ENCODE measurements around the gene METTL26. TPM values are rescaled to one million over a fixed set of nuclear protein-coding genes. Genes with fewer than 3 reads are reported as not detected.

METTL26 gene
- total and polyA plus RNA-seq, 8 donors: 17.3 to 271 (median 197) TPM

GRCh38 chr16:680967-681745 is 45.1 kb upstream of the METTL26 start:
- Histone ChIP-seq H3K9me3 (no peaks in the 10 kb centered on the region), H3K4me1 (peaks cover 49 to 82% (median 80%) of the 10 kb centered on the region in 4 donors), H3K4me3 (peak overlapping the region; percentile 88 to 93 (median 88)), H3K36me3 (peaks cover 20 to 33% (median 24%) of the 10 kb centered on the region in 4 donors), H3K27ac (peak overlapping the region; percentile 93 to 97 (median 95)), H3K27me3 (peaks cover 0 to 5% (median 0%) of the 10 kb centered on the region in 3 donors)
- peak; percentile 51 to 58 for DNase-seq
- 31 to 59% (median 41%) methylated on average over 25 to 44 of the region's 44 CpGs for WGBS, 5 donors
- intact Hi-C loops (cut with DNase I; ENCODE audit: low total_unique reads): no loop called here
- TF ChIP-seq EP300 (IDR thresholded peaks at IDR 0.05) (no peak), POLR2A (IDR thresholded peaks at IDR 0.05) (no peak), CTCF (IDR thresholded peaks at IDR 0.05) (no peak), POLR2AphosphoS5 (IDR thresholded peaks at IDR 0.05) (peak in 1 of 3 donors; percentile 50)

GRCh38 chr16:680625-680945 is 44.5 kb upstream of the METTL26 start:
- H3K27me3 ChIP-seq: peaks cover 0 to 10% (median 0%) of the 10 kb centered on the region in 3 donors
- H3K27ac ChIP-seq: peak overlapping the region; percentile 93 to 97 (median 95)
- H3K9me3 ChIP-seq: no peaks in the 10 kb centered on the region
- intact Hi-C loops (cut with DNase I; ENCODE audit: low total_unique reads): no loop called here
- TF ChIP-seq POLR2AphosphoS5 (IDR thresholded peaks at IDR 0.05) (no peak), POLR2A (IDR thresholded peaks at IDR 0.05) (no peak), EP300 (IDR thresholded peaks at IDR 0.05) (no peak), CTCF (IDR thresholded peaks at IDR 0.05) (no peak)
- no peak for DNase-seq
- H3K4me3 ChIP-seq: peak overlapping the region; percentile 88 to 93 (median 88)
- 0 to 1% (median 1%) methylated on average over 12 to 38 of the region's 38 CpGs for WGBS, 5 donors
- H3K4me1 ChIP-seq: peaks cover 55 to 82% (median 80%) of the 10 kb centered on the region in 4 donors
- H3K36me3 ChIP-seq: peaks cover 20 to 27% (median 24%) of the 10 kb centered on the region in 4 donors

- 0 to 1% (median 0%) methylated on average over 11 to 91 of the region's 91 CpGs for WGBS, 5 donors
- Histone ChIP-seq H3K4me3 (peak within 1 kb of the TSS; percentile 88 to 93 (median 88)), H3K27ac (peak within 1 kb of the TSS; percentile 93 to 97 (median 95)), H3K4me1 (peaks cover 57 to 82% (median 80%) of the 10 kb centered on the region in 4 donors), H3K36me3 (peaks cover 20 to 25% (median 21%) of the 10 kb centered on the region in 4 donors), H3K27me3 (peaks cover 0 to 16% (median 0%) of the 10 kb centered on the region in 3 donors), H3K9me3 (no peaks in the 10 kb centered on the region)
- peak; percentile 89 to 95 for DNase-seq
- TF ChIP-seq EP300 (IDR thresholded peaks at IDR 0.05) (no peak), POLR2AphosphoS5 (IDR thresholded peaks at IDR 0.05) (peak; percentile 14 to 83 (median 66)), POLR2A (IDR thresholded peaks at IDR 0.05) (no peak), CTCF (IDR thresholded peaks at IDR 0.05) (no peak)
- intact Hi-C loops (cut with DNase I; ENCODE audit: low total_unique reads): no loop called here
Measured at GRCh38 chr16:679814-680624, 43.9 kb upstream of the METTL26 start, which contains the start of gene STUB1. TSS of gene STUB1 (plus strand) at chr16:680410. CDS start at chr16:680526, 116 bp downstream.

Measured in stomach (tissue), 9 donors.